Measurements from ENCODE around the gene GXYLT2. TPM values are rescaled to one million over a fixed set of nuclear protein-coding genes. Genes with fewer than 3 reads are reported as not detected.
"Not testable (repeated sequence)": the region's sequence is repeated elsewhere in the genome, so short reads cannot be mapped to it uniquely, and the experiment has no call there.

The GXYLT2 gene
- total RNA-seq, 3 donors from 2014 or later, result 5.6 to 15.4 (median 7.4) TPM

DNA sequence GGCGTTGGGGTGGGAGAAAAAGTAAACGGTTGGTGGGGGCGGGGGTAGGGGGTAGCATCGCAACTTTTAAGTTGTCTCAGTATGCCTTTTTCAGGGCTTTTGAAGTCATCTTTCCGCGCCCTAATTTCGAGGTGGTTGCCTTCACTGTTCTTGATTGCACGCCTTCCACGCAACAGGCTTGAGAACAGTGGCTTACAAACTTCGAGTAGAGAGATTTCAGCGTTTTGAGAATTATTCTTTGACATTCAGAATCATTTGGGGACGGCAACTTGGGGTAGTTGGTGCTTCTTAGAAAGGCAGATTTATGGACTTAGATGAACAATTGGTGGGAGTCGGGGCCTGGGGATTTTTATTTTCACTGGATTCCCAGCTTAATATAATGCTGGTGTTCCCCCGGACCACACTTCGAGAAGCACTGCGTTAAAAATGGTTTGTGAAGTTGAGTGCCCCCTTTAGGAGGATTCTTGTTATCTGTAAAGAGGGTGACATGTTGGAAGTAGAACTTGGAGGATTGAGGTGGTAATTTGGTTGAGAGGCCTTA is 109.6 kb downstream of the GXYLT2 start:
- Histone ChIP-seq H3K4me1 (no peaks in the 10 kb centered on the region), H3K36me3 (no peaks in the 10 kb centered on the region), H3K27ac (peak overlapping the region; percentile 94 to 98), H3K9me3 (no peaks in the 10 kb centered on the region), H3K27me3 (no peaks in the 10 kb centered on the region), H3K4me3 (peak overlapping the region; percentile 69 to 90 (median 79))
- no peak for TF ChIP-seq POLR2A (IDR thresholded peaks at IDR 0.05)
- DNase-seq (ENCODE audit: low spot score in 2 of 2), result no peak
- intact Hi-C loops (cut with DNase I; ENCODE audit: low total_unique reads), result no loop called here

DNA sequence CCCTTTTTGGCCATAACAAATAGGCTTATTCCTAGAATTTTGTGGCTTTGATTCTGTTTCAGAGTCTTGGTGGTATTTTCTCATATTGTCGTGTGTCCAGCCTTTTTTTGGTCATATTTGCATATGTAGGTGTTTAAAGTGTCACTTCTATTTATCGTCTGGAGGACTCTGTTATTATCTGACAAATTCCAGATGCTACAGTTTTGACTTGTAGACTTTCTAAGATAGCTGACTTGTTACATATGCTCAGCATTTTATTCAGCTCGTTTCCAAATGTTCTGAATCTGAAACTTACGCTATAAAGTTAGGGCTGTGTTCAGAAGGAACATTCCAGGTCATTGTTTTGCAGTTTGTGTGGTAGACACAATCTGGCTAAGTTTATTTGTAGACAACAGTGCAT is 110.6 kb downstream of the GXYLT2 start:
- Histone ChIP-seq H3K36me3 (no peaks in the 10 kb centered on the region), H3K27ac (peak overlapping the region in 1 of 2 donors; percentile 11), H3K27me3 (no peaks in the 10 kb centered on the region), H3K4me3 (peak overlapping the region; percentile 69 to 90 (median 79)), H3K4me1 (no peaks in the 10 kb centered on the region), H3K9me3 (no peaks in the 10 kb centered on the region)
- no peak for DNase-seq (ENCODE audit: low spot score in 2 of 2)
- intact Hi-C loops (cut with DNase I; ENCODE audit: low total_unique reads), result loop anchor here (2.0 kb wide), 1 partner anchor 46 kb away; no protein-coding TSS in a partner anchor
- TF ChIP-seq POLR2AphosphoS5 (IDR thresholded peaks at IDR 0.05) (no peak), POLR2A (IDR thresholded peaks at IDR 0.05) (no peak)
- TF ChIP-seq, protein P1, sequence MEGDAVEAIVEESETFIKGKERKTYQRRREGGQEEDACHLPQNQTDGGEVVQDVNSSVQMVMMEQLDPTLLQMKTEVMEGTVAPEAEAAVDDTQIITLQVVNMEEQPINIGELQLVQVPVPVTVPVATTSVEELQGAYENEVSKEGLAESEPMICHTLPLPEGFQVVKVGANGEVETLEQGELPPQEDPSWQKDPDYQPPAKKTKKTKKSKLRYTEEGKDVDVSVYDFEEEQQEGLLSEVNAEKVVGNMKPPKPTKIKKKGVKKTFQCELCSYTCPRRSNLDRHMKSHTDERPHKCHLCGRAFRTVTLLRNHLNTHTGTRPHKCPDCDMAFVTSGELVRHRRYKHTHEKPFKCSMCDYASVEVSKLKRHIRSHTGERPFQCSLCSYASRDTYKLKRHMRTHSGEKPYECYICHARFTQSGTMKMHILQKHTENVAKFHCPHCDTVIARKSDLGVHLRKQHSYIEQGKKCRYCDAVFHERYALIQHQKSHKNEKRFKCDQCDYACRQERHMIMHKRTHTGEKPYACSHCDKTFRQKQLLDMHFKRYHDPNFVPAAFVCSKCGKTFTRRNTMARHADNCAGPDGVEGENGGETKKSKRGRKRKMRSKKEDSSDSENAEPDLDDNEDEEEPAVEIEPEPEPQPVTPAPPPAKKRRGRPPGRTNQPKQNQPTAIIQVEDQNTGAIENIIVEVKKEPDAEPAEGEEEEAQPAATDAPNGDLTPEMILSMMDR (IDR thresholded peaks at IDR 0.05), result no peak

DNA sequence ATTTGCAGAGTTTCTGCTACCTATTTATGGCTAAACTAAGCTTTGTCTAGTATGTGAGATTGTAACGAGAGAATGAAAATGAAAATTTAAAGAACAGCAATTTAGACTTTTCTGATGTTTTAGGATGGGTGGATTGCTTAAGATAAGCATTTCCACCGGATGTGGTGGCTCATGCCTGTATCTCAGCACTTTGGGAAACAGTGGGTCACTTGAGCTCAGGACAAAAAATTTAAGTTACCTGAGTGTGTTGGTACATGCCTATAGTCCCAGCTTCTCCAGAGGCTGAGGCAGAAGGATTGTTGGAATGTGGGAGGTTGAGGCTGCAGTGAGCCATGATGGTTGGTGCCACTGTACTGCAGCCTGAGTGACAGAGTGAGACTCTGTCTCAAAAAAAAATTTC is 112.1 kb downstream of the GXYLT2 start:
- Histone ChIP-seq H3K36me3 (no peaks in the 10 kb centered on the region), H3K4me3 (peak overlapping the region in 1 of 3 donors; percentile 79), H3K27ac (no peak overlapping the region), H3K27me3 (no peaks in the 10 kb centered on the region), H3K9me3 (no peaks in the 10 kb centered on the region), H3K4me1 (no peaks in the 10 kb centered on the region)
- TF ChIP-seq, protein P1 (IDR thresholded peaks at IDR 0.05), result no peak
- TF ChIP-seq POLR2A (IDR thresholded peaks at IDR 0.05) (no peak), POLR2AphosphoS5 (IDR thresholded peaks at IDR 0.05) (no peak)
- intact Hi-C loops (cut with DNase I; ENCODE audit: low total_unique reads), result loop anchor here (2.0 kb wide), 1 partner anchor 45 kb away; no protein-coding TSS in a partner anchor
- DNase-seq (ENCODE audit: low spot score in 2 of 2), result no peak

DNA sequence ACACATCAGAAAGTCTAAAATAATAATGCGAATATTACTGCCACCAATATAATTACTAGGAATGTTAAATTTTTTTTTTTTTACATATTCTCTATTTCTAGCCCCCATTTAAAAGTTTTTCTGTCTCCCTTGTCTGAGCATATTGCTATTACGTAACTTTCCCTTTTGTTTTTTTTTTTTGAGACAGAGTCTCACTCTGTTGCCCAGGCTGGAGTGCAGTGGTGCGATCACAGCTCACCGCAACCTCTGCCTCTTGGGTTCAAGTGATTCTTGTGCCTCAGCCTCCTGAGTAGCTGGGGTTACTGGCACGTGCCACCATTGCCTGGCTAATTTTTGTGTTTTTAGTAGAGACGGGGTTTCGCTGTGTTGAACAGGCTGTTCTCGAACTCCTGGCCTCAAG is 115.2 kb downstream of the GXYLT2 start:
- H3K36me3 ChIP-seq; DNase-seq (ENCODE audit: low spot score in 2 of 2); H3K4me3 ChIP-seq; H3K9me3 ChIP-seq; intact Hi-C loops (cut with DNase I; ENCODE audit: low total_unique reads); H3K27ac ChIP-seq; H3K27me3 ChIP-seq; H3K4me1 ChIP-seq: not testable (repeated sequence)

DNA sequence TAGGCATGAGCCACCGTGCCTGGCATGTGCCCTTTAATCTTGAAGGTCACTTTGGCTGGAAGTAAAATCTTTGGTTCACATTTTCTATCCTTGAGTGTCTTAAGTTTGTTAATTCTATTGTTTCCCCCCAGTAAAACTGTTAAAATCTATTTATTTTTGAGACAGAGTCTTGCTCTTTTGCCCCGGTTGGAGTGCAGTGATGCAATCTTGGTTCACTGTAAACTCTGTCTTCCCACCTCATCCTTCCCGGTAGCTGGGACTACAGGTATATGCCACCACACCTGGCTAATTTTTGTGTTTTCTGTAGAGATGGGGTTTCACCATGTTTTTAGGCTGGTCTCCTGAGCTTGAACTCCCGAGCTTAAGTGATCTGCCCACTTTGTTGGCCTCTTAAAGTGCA is 116.5 kb downstream of the GXYLT2 start:
- Histone ChIP-seq H3K27ac (no peak overlapping the region), H3K9me3 (no peaks in the 10 kb centered on the region), H3K4me3 (no peak overlapping the region), H3K4me1 (no peaks in the 10 kb centered on the region), H3K27me3 (no peaks in the 10 kb centered on the region), H3K36me3 (no peaks in the 10 kb centered on the region)
- intact Hi-C loops (cut with DNase I; ENCODE audit: low total_unique reads), result no loop called here
- no peak for DNase-seq (ENCODE audit: low spot score in 2 of 2)
- no peak for TF ChIP-seq POLR2A (IDR thresholded peaks at IDR 0.05)
- TF ChIP-seq, protein P1 (IDR thresholded peaks at IDR 0.05), result no peak
- no peak for TF ChIP-seq POLR2AphosphoS5 (IDR thresholded peaks at IDR 0.05)

DNA sequence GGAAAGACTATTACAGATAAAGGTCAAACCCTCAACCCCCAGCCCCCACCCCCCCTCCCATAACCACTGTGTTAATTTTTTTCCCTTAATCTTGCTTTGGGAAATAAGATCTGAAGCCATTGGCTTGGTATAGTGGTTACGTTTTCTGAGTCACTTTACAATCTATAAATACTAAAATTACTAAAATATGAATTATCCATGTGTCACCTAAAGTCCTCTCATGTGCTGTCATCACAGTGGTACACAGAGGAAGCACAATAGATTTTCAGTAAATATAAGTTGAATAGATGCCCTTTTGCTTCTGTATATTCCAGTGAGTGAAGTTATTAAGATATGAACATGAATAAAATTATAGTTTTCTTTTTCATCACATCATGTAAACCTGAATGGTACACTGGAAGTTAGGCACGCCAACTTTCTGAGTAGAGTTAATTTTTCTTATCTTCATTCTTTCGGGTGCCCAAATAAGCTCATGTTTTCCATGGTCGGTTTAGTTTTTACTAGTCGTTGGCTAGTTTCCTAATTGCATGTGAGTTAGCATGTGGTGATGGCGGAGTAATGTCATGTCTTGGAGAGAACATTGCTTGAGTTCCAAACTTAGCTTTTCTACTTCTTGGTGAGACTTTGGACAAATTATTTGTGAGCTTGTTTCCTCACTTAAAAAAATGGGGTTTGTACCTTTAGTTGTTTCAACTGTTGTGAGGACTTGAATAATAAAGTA is 120.3 kb downstream of the GXYLT2 start:
- Histone ChIP-seq H3K36me3 (no peaks in the 10 kb centered on the region), H3K9me3 (no peaks in the 10 kb centered on the region), H3K4me1 (no peaks in the 10 kb centered on the region), H3K4me3 (no peak overlapping the region), H3K27me3 (no peaks in the 10 kb centered on the region), H3K27ac (no peak overlapping the region)
- intact Hi-C loops (cut with DNase I; ENCODE audit: low total_unique reads), result no loop called here
- TF ChIP-seq, protein P1 (IDR thresholded peaks at IDR 0.05), result no peak
- TF ChIP-seq POLR2A (IDR thresholded peaks at IDR 0.05), result no peak
- no peak for TF ChIP-seq POLR2AphosphoS5 (IDR thresholded peaks at IDR 0.05)
- DNase-seq (ENCODE audit: low spot score in 2 of 2), result no peak
